ENCODE measurements around the gene C1orf116.

The C1orf116 gene

GRCh38 chr1:207024202-207025145 lies 8.1 kb downstream of the C1orf116 start:
- no peak overlapping the region for H3K4me3 ChIP-seq (ENCODE audit: low read length)
- no peak for TF ChIP-seq ZNF274 (IDR thresholded peaks at IDR 0.05; ENCODE audit: low read depth, low read length)

- no peak overlapping the region for H3K4me3 ChIP-seq (ENCODE audit: low read length)
- TF ChIP-seq ZNF274 (IDR thresholded peaks at IDR 0.05; ENCODE audit: low read depth, low read length): no peak
Measured at GRCh38 chr1:207022996-207023679, 9.4 kb downstream of the C1orf116 start.

GRCh38 chr1:207021876-207022596 lies 10.5 kb downstream of the C1orf116 start:
- TF ChIP-seq ZNF274 (IDR thresholded peaks at IDR 0.05; ENCODE audit: low read depth, low read length): no peak
- H3K4me3 ChIP-seq (ENCODE audit: low read length): no peak overlapping the region

GRCh38 chr1:207021139-207021861 lies 11.3 kb downstream of the C1orf116 start:
- no peak for TF ChIP-seq ZNF274 (IDR thresholded peaks at IDR 0.05; ENCODE audit: low read depth, low read length)
- H3K4me3 ChIP-seq (ENCODE audit: low read length): no peak overlapping the region

GRCh38 chr1:207020709-207021107 lies 11.8 kb downstream of the C1orf116 start:
- TF ChIP-seq ZNF274 (IDR thresholded peaks at IDR 0.05; ENCODE audit: low read depth, low read length): no peak
- H3K4me3 ChIP-seq (ENCODE audit: low read length): no peak overlapping the region

GRCh38 chr1:207020065-207020708 lies 12.4 kb downstream of the C1orf116 start:
- H3K4me3 ChIP-seq (ENCODE audit: low read length): no peak overlapping the region
- no peak for TF ChIP-seq ZNF274 (IDR thresholded peaks at IDR 0.05; ENCODE audit: low read depth, low read length)

- no peak overlapping the region for H3K4me3 ChIP-seq (ENCODE audit: low read length)
- TF ChIP-seq ZNF274 (IDR thresholded peaks at IDR 0.05; ENCODE audit: low read depth, low read length): no peak
Measured at GRCh38 chr1:207019661-207020060, 12.9 kb downstream of the C1orf116 start.

GRCh38 chr1:207019161-207019560 lies 13.4 kb downstream of the C1orf116 start:
- no peak overlapping the region for H3K4me3 ChIP-seq (ENCODE audit: low read length)
- TF ChIP-seq ZNF274 (IDR thresholded peaks at IDR 0.05; ENCODE audit: low read depth, low read length): no peak

- TF ChIP-seq ZNF274 (IDR thresholded peaks at IDR 0.05; ENCODE audit: low read depth, low read length): no peak
- no peak overlapping the region for H3K4me3 ChIP-seq (ENCODE audit: low read length)
Measured at GRCh38 chr1:207018707-207019106, 13.8 kb downstream of the C1orf116 start.

- H3K4me3 ChIP-seq (ENCODE audit: low read length): no peak overlapping the region
- no peak for TF ChIP-seq ZNF274 (IDR thresholded peaks at IDR 0.05; ENCODE audit: low read depth, low read length)
Measured at GRCh38 chr1:207017615-207018559, 14.7 kb downstream of the C1orf116 start.

GRCh38 chr1:207015791-207016190 lies 16.8 kb downstream of the C1orf116 start:
- H3K4me3 ChIP-seq (ENCODE audit: low read length): no peak overlapping the region
- no peak for TF ChIP-seq ZNF274 (IDR thresholded peaks at IDR 0.05; ENCODE audit: low read depth, low read length)

GRCh38 chr1:207014728-207015127 lies 17.8 kb downstream of the C1orf116 start:
- no peak overlapping the region for H3K4me3 ChIP-seq (ENCODE audit: low read length)
- no peak for TF ChIP-seq ZNF274 (IDR thresholded peaks at IDR 0.05; ENCODE audit: low read depth, low read length)
